ENCODE measurements around the gene MAP3K19. TPM values are rescaled to one million over a fixed set of nuclear protein-coding genes. Genes with fewer than 3 reads are reported as not detected.

The MAP3K19 gene
- total RNA-seq: not detected

- Histone ChIP-seq H3K27me3 (no peaks in the 10 kb centered on the region), H3K27ac (no peak within 1 kb of the TSS), H3K9me3 (no peaks in the 10 kb centered on the region), H3K36me3 (no peaks in the 10 kb centered on the region), H3K4me1 (peaks cover 4% of the 10 kb centered on the region), H3K4me3 (no peak within 1 kb of the TSS)
- no peak for TF ChIP-seq EP300 (IDR thresholded peaks at IDR 0.05)
- TF ChIP-seq POLR2A (IDR thresholded peaks at IDR 0.05): no peak
- TF ChIP-seq POLR2AphosphoS5 (IDR thresholded peaks at IDR 0.05): no peak
- TF ChIP-seq CTCF (IDR thresholded peaks at IDR 0.05): no peak
- DNase-seq (ENCODE audit: low spot score in 2 of 2): no peak
These were observed at the start of gene MAP3K19 for GRCh38 chr2:135047300-135047699. MAP3K19 (minus strand) TSS chr2:135047447; CDS start chr2:135024647, 22,800 bp downstream.

GRCh38 chr2:135096665-135097446 is 49.6 kb upstream of the MAP3K19 start:
- H3K4me3 ChIP-seq: no peak overlapping the region
- WGBS: 80% methylated on average over 4 of the region's 4 CpGs
- no peak overlapping the region for H3K27ac ChIP-seq
- no peaks in the 10 kb centered on the region for H3K4me1 ChIP-seq
- no peak for DNase-seq (ENCODE audit: low spot score in 2 of 2)
- no peak for TF ChIP-seq POLR2AphosphoS5 (IDR thresholded peaks at IDR 0.05)
- no peak for TF ChIP-seq POLR2A (IDR thresholded peaks at IDR 0.05)
- no peak for TF ChIP-seq CTCF (IDR thresholded peaks at IDR 0.05)
- no peak for TF ChIP-seq EP300 (IDR thresholded peaks at IDR 0.05)
- peaks cover 41% of the 10 kb centered on the region for H3K36me3 ChIP-seq
- no peaks in the 10 kb centered on the region for H3K9me3 ChIP-seq
- H3K27me3 ChIP-seq: no peaks in the 10 kb centered on the region

- Histone ChIP-seq H3K36me3 (peaks cover 41% of the 10 kb centered on the region), H3K27ac (no peak overlapping the region), H3K27me3 (no peaks in the 10 kb centered on the region), H3K4me1 (no peaks in the 10 kb centered on the region), H3K9me3 (no peaks in the 10 kb centered on the region), H3K4me3 (no peak overlapping the region)
- 98% methylated on average over 3 of the region's 3 CpGs for WGBS
- TF ChIP-seq CTCF (IDR thresholded peaks at IDR 0.05) (no peak), POLR2A (IDR thresholded peaks at IDR 0.05) (no peak), POLR2AphosphoS5 (IDR thresholded peaks at IDR 0.05) (no peak), EP300 (IDR thresholded peaks at IDR 0.05) (no peak)
- DNase-seq (ENCODE audit: low spot score in 2 of 2): no peak
These were observed 48.3 kb upstream of the MAP3K19 start for GRCh38 chr2:135095591-135095990.

GRCh38 chr2:135094508-135094907 is 47.3 kb upstream of the MAP3K19 start:
- no peaks in the 10 kb centered on the region for H3K4me1 ChIP-seq
- no peaks in the 10 kb centered on the region for H3K9me3 ChIP-seq
- H3K36me3 ChIP-seq: peaks cover 38% of the 10 kb centered on the region
- 95% methylated on average over 2 of the region's 2 CpGs for WGBS
- no peaks in the 10 kb centered on the region for H3K27me3 ChIP-seq
- TF ChIP-seq EP300 (IDR thresholded peaks at IDR 0.05) (no peak), POLR2AphosphoS5 (IDR thresholded peaks at IDR 0.05) (no peak), CTCF (IDR thresholded peaks at IDR 0.05) (no peak), POLR2A (IDR thresholded peaks at IDR 0.05) (no peak)
- no peak overlapping the region for H3K27ac ChIP-seq
- no peak overlapping the region for H3K4me3 ChIP-seq
- DNase-seq (ENCODE audit: low spot score in 2 of 2): no peak

- H3K27ac ChIP-seq: no peak overlapping the region
- 93% methylated on average over 3 of the region's 3 CpGs for WGBS
These were observed 46.6 kb upstream of the MAP3K19 start for GRCh38 chr2:135093670-135094330.

More at GRCh38 chr2:135093670-135094330, 46.6 kb upstream of the MAP3K19 start:
- no peaks in the 10 kb centered on the region for H3K27me3 ChIP-seq
- DNase-seq (ENCODE audit: low spot score in 2 of 2): no peak
- H3K4me3 ChIP-seq: no peak overlapping the region
- peaks cover 38% of the 10 kb centered on the region for H3K36me3 ChIP-seq
- TF ChIP-seq EP300 (IDR thresholded peaks at IDR 0.05) (no peak), POLR2AphosphoS5 (IDR thresholded peaks at IDR 0.05) (no peak), POLR2A (IDR thresholded peaks at IDR 0.05) (no peak), CTCF (IDR thresholded peaks at IDR 0.05) (no peak)
- H3K9me3 ChIP-seq: no peaks in the 10 kb centered on the region
- no peaks in the 10 kb centered on the region for H3K4me1 ChIP-seq
